ENCODE results near the gene TNS3. TPM values are rescaled to one million over a fixed set of nuclear protein-coding genes. Genes with fewer than 3 reads are reported as not detected.
A peak's percentile ranks its signal among the peaks of the same experiment; 100 is the strongest.

Gene TNS3
- polyA plus RNA-seq, 3 donors: 5.2 to 30.3 (median 7.9) TPM

DNA sequence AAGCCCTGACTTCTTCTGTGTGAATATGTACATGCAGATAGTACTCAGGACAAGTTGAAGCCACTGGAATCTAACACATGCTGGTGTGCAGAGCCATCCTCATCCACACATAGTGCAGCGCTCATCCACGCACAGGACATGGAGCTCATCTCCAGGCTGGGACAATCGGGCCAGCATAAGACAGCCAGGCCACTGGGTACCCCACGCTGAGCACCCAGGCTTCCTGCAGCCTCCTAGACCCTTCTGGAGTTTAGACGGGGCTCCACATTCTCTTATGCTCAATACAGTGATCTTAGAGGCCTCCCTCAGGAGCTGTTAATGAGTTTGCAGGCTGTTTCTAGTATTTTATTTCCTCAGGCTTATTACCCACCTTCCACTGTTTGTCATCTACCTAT lies 238.9 kb downstream of the TNS3 start:
- Histone ChIP-seq H3K36me3 (replicated peaks in 1 of 2; ENCODE audit: control insufficient read depth in 1 of 2, insufficient read depth in 2 of 2, low read length in 2 of 2) (peaks cover 67 to 97% of the 10 kb centered on the region in 2 donors), H3K9me3 (replicated peaks in 1 of 2; ENCODE audit: control insufficient read depth in 1 of 2, insufficient read depth in 1 of 2, low read length in 2 of 2) (no peaks in the 10 kb centered on the region), H4K20me1 (ENCODE audit: insufficient read depth, low read length) (peaks cover 34% of the 10 kb centered on the region), H3K9ac (ENCODE audit: insufficient read depth, low read length, poor library complexity, severe bottlenecking) (no peak overlapping the region), H3K4me2 (replicated peaks; ENCODE audit: extremely low read depth, low read length, poor library complexity, severe bottlenecking) (no peak overlapping the region), H3K4me1 (ENCODE audit: control insufficient read depth in 1 of 2, insufficient read depth in 2 of 2, low read length in 2 of 2) (no peaks in the 10 kb centered on the region), H3K27ac (ENCODE audit: low read depth in 1 of 2, low read length in 2 of 2) (no peak overlapping the region), H3K4me3 (replicated peaks in 1 of 3; ENCODE audit: low read depth in 2 of 3, low read length in 3 of 3) (no peak overlapping the region), H3K27me3 (ENCODE audit: control insufficient read depth in 2 of 2, insufficient read depth in 2 of 2, low read length in 2 of 2) (no peaks in the 10 kb centered on the region), H3K79me2 (ENCODE audit: insufficient read depth, low read length) (no peaks in the 10 kb centered on the region), H2AFZ (ENCODE audit: insufficient read depth, low read depth, low read length, poor library complexity, severe bottlenecking) (no peak overlapping the region)
- Mint-ChIP-seq H3K9me3 (peaks cover 0 to 1% (median 0%) of the 10 kb centered on the region in 7 donors), H3K27me3 (ENCODE audit: low read depth in 3 of 3) (no peaks in the 10 kb centered on the region), H3K36me3 (peaks cover 82 to 89% of the 10 kb centered on the region in 2 donors), H3K4me1 (no peaks in the 10 kb centered on the region), H3K4me3 (no peak overlapping the region), H3K27ac (no peak overlapping the region)
- DNase-seq: no peak
- intact Hi-C loops (cut with micrococcal nuclease): no loop called here
- 93% methylated on average over 2 of the region's 5 CpGs for WGBS (ENCODE audit: insufficient coverage)
- TF ChIP-seq, protein P1, sequence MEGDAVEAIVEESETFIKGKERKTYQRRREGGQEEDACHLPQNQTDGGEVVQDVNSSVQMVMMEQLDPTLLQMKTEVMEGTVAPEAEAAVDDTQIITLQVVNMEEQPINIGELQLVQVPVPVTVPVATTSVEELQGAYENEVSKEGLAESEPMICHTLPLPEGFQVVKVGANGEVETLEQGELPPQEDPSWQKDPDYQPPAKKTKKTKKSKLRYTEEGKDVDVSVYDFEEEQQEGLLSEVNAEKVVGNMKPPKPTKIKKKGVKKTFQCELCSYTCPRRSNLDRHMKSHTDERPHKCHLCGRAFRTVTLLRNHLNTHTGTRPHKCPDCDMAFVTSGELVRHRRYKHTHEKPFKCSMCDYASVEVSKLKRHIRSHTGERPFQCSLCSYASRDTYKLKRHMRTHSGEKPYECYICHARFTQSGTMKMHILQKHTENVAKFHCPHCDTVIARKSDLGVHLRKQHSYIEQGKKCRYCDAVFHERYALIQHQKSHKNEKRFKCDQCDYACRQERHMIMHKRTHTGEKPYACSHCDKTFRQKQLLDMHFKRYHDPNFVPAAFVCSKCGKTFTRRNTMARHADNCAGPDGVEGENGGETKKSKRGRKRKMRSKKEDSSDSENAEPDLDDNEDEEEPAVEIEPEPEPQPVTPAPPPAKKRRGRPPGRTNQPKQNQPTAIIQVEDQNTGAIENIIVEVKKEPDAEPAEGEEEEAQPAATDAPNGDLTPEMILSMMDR (IDR thresholded peaks at IDR 0.05): no peak

DNA sequence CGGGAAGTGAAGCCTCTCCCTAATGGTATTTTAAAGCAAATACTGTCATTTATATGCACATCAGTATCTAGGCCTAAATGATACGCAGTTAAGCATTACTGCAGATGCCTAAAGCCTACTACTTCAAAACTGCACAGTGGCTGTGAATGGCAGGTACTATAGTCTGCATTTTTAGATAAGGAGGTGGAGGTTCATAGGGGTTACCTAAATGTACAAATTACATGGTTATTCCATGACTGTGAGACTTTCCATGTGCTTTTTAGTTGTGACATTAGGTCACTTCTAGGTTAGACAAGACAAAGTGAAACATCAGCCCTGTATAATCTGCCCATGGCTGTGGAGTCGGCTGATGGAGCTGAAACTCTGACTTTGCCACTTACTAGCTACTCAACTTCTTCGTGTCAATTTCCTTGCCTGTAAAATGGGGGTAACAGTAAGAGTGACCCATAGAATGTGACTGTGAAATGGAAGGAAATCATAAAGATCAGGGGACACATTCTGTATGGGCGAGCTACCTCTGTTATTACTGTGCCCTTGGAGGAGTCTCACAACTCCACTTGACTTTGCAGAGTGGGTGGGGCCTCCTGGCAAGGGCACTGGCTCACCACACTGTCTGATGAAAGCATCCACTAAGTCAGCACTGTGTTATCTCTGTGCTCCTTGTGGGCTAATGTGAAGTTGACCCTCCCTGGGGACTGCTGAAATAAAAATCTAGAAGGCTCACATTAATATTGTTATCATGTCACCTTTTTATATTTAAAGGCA lies 239.4 kb downstream of the TNS3 start:
- no peaks in the 10 kb centered on the region for H3K79me2 ChIP-seq (ENCODE audit: insufficient read depth, low read length)
- H2AFZ ChIP-seq (ENCODE audit: insufficient read depth, low read depth, low read length, poor library complexity, severe bottlenecking): no peak overlapping the region
- peaks cover 28% of the 10 kb centered on the region for H4K20me1 ChIP-seq (ENCODE audit: insufficient read depth, low read length)
- peak overlapping the region in 1 of 7 donors; percentile 50 for H3K27ac Mint-ChIP-seq
- H3K4me1 Mint-ChIP-seq: no peaks in the 10 kb centered on the region
- WGBS (ENCODE audit: insufficient coverage): 100% methylated on average over 1 of the region's 5 CpGs
- H3K9me3 ChIP-seq (replicated peaks in 1 of 2; ENCODE audit: control insufficient read depth in 1 of 2, insufficient read depth in 1 of 2, low read length in 2 of 2): no peaks in the 10 kb centered on the region
- peaks cover 0 to 1% (median 0%) of the 10 kb centered on the region in 7 donors for H3K9me3 Mint-ChIP-seq
- H3K9ac ChIP-seq (ENCODE audit: insufficient read depth, low read length, poor library complexity, severe bottlenecking): no peak overlapping the region
- peaks cover 66 to 97% of the 10 kb centered on the region in 2 donors for H3K36me3 ChIP-seq (replicated peaks in 1 of 2; ENCODE audit: control insufficient read depth in 1 of 2, insufficient read depth in 2 of 2, low read length in 2 of 2)
- H3K4me3 ChIP-seq (replicated peaks in 1 of 3; ENCODE audit: low read depth in 2 of 3, low read length in 3 of 3): no peak overlapping the region
- intact Hi-C loops (cut with micrococcal nuclease): no loop called here
- H3K4me1 ChIP-seq (ENCODE audit: control insufficient read depth in 1 of 2, insufficient read depth in 2 of 2, low read length in 2 of 2): no peaks in the 10 kb centered on the region
- H3K27me3 ChIP-seq (ENCODE audit: control insufficient read depth in 2 of 2, insufficient read depth in 2 of 2, low read length in 2 of 2): no peaks in the 10 kb centered on the region
- no peaks in the 10 kb centered on the region for H3K27me3 Mint-ChIP-seq (ENCODE audit: low read depth in 3 of 3)
- H3K4me3 Mint-ChIP-seq: no peak overlapping the region
- no peak overlapping the region for H3K4me2 ChIP-seq (replicated peaks; ENCODE audit: extremely low read depth, low read length, poor library complexity, severe bottlenecking)
- H3K27ac ChIP-seq (ENCODE audit: low read depth in 1 of 2, low read length in 2 of 2): no peak overlapping the region
- TF ChIP-seq, protein P1 (IDR thresholded peaks at IDR 0.05): no peak
- H3K36me3 Mint-ChIP-seq: peaks cover 82 to 89% of the 10 kb centered on the region in 2 donors
- no peak for DNase-seq

Measured in CD14-positive monocyte (primary cell).